Measurements from ENCODE around the gene VAMP5.

DNA sequence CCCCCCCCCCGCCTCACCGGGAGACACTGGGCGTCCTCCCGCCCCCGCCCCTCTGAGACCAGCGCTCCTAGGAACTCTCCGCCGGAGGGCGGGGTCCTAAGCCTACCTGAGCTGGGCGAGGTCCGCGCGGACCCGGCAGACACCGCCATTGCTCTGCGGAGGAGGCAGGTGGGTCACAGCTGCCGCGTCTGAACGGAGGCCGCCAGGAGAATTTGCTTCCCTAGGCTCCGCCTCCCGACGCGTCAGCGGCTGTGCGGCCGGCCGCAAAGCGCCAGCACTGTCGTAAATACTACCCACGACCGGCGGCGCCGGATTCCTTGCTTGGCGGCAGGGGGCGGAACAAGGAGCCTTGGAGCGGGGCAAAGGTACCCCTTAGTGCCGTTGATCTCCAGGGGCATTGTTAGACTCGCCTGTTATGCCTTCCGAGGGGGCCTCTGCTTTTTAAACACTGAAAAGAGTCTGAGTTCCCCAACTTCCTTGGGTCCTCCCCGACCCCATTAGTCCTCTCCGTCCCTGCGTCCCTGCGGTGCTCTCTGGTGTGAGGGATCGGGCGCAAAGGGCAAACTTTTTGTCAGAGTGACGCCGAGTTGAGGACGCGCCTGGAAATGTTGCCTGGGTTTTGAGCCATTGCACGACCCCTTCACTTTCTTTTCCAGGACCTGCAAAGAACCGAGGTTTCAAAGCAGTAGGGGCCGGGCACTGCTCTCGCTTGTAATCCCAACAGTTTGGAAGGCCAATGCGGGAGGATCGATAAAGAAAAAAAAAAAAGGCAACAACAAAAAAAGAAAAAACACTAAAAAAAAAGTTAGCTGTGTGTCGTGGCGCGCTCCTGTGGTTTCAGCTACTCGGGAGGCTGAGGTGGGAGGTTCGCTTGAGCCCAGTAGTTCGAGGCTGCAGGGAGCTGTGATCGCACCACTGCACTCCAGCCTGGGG is 22.7 kb upstream of the VAMP5 start, which contains the start of gene GGCX:
- TF ChIP-seq FOXM1 (IDR thresholded peaks at IDR 0.05; ENCODE audit: borderline replicate concordance) (no peak), FOXK2 (IDR thresholded peaks at IDR 0.05) (no peak)

Measured in HEK293T (cell line).